ENCODE measurements around the gene RNF225. TPM values are rescaled to one million over a fixed set of nuclear protein-coding genes. Genes with fewer than 3 reads are reported as not detected.
"Not testable (repeated sequence)": the region's sequence is repeated elsewhere in the genome, so short reads cannot be mapped to it uniquely, and the experiment has no call there.

The RNF225 gene
- total RNA-seq, 1 donor from 2014 or later: not detected

DNA sequence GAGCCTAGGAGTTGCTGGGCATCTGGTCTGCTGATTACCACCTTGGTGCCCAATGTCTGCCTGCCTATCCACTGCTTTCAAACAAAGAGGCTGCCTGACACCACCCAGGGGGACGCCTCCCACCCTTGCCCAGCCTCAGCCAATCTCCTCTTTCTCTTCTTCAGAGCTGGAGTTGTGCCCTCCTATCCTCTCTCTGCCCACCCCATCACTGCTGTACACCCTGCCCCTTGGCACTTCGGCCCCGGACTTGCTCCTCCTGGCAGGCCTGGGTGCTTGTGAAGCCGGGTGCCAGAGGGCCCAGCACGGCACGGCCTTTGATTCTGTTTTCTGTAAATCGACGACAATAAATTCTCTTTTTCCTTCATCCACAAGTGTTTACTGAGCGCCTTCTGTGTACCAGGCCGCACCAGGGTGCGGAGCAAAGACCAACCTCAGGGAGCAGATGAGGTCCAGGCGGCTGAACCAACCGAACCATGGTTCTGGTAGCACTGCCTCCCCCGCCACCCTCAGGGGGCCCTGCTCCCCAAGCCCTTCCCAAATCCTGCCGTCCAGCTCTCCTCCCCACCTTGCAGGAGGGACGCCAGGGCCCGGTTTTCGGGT, 5.0 kb downstream of the RNF225 start:
- DNase-seq (ENCODE audit: low spot score): no peak
- H3K36me3 Mint-ChIP-seq (ENCODE audit: low read depth, unreplicated experiment): no peaks in the 10 kb centered on the region
- peaks cover 4% of the 10 kb centered on the region for H3K4me1 Mint-ChIP-seq (ENCODE audit: unreplicated experiment)
- H3K4me3 Mint-ChIP-seq (ENCODE audit: unreplicated experiment): peak overlapping the region; percentile 92
- peaks cover 6% of the 10 kb centered on the region for H3K27me3 Mint-ChIP-seq (ENCODE audit: unreplicated experiment)
- TF ChIP-seq, protein P1, sequence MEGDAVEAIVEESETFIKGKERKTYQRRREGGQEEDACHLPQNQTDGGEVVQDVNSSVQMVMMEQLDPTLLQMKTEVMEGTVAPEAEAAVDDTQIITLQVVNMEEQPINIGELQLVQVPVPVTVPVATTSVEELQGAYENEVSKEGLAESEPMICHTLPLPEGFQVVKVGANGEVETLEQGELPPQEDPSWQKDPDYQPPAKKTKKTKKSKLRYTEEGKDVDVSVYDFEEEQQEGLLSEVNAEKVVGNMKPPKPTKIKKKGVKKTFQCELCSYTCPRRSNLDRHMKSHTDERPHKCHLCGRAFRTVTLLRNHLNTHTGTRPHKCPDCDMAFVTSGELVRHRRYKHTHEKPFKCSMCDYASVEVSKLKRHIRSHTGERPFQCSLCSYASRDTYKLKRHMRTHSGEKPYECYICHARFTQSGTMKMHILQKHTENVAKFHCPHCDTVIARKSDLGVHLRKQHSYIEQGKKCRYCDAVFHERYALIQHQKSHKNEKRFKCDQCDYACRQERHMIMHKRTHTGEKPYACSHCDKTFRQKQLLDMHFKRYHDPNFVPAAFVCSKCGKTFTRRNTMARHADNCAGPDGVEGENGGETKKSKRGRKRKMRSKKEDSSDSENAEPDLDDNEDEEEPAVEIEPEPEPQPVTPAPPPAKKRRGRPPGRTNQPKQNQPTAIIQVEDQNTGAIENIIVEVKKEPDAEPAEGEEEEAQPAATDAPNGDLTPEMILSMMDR (IDR thresholded peaks at IDR 0.05; ENCODE audit: unreplicated experiment): no peak
- no peaks in the 10 kb centered on the region for H3K9me3 Mint-ChIP-seq (ENCODE audit: unreplicated experiment)
- H3K27ac Mint-ChIP-seq (ENCODE audit: unreplicated experiment): no peak overlapping the region

DNA sequence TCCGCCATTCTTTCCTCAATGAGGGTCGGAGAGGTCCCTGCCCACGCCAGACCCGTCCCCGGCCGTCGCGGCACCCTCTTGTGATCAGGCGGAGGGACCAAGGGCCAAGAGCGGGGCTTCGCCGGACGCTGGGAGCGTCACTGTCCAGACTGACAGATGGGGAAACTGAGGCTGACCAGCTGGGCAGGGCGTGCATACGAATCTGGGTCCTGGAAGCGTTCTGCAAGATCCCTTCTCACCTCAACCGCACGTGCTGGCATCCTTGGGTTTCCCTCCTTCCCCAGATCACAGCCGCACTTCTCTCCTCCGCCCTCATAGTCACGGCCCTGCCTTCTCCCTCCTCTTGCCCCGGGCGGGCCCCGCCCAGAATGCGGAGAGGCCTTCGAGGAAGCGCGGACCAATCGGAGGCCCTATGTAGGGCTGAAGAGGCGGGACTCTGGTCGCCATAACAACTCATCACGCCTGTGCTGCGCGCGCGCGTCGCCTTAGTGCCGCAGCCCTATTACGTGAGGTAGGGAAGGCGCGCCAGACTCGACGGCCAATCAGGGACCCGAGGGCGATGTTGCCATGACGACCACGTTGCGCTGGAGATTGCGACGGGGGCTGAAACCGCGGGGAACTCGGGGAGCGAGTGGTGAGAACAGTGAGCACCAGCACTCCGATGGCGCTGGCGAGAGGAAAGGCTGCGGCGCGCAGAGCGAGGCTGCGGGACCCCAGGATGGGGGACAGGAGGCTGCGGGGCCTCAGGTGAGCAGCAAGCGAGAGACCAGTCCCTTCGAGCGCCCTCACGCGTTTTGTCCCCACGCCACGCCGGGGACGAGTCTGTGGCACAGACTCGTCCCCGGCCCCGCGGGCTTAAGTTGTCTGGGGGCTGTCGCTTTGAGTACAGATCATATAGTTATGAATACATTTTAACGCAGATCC, 5.7 kb downstream of the RNF225 start:
- Mint-ChIP-seq H3K9me3 (ENCODE audit: unreplicated experiment) (no peaks in the 10 kb centered on the region), H3K27me3 (ENCODE audit: unreplicated experiment) (peaks cover 6% of the 10 kb centered on the region), H3K4me1 (ENCODE audit: unreplicated experiment) (peaks cover 4% of the 10 kb centered on the region), H3K4me3 (ENCODE audit: unreplicated experiment) (peak overlapping the region; percentile 92), H3K27ac (ENCODE audit: unreplicated experiment) (peak overlapping the region; percentile 85), H3K36me3 (ENCODE audit: low read depth, unreplicated experiment) (no peaks in the 10 kb centered on the region)
- peak; percentile 98 for DNase-seq (ENCODE audit: low spot score)
- TF ChIP-seq, protein P1 (IDR thresholded peaks at IDR 0.05; ENCODE audit: unreplicated experiment): no peak

DNA sequence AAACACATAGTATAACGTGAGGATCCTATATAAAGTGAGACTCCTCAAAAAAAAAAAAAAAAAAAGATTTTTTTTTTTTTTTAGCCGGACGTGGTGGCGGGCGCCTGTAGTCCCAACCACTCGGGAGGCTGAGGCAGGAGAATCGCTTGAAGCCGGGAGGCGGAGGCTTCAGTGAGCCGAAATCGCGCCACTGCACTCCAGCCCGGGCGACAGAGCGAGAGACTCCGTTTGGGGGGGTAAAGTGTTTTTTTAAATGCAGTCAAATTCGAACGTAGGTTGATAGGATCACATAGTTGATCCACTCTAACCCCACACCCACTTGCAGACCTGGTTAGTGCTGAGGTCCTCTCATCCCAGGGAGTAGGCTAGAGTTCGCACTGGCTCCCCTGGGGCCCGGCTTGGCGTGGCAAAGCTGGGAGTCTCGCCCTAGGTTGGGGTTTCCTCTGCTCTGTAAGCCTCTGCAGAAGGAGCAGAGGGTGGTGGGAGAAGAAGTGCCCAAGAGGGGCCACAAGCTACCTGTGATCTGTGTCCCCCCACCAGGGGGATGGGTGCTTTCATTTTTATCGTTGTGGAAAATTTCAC, 6.5 kb downstream of the RNF225 start:
- H3K27me3 Mint-ChIP-seq (ENCODE audit: unreplicated experiment): peaks cover 6% of the 10 kb centered on the region
- H3K27ac Mint-ChIP-seq (ENCODE audit: unreplicated experiment): no peak overlapping the region
- H3K4me1 Mint-ChIP-seq (ENCODE audit: unreplicated experiment): peaks cover 4% of the 10 kb centered on the region
- H3K36me3 Mint-ChIP-seq (ENCODE audit: low read depth, unreplicated experiment): peaks cover 5% of the 10 kb centered on the region
- no peak for DNase-seq (ENCODE audit: low spot score)
- TF ChIP-seq, protein P1 (IDR thresholded peaks at IDR 0.05; ENCODE audit: unreplicated experiment): no peak
- no peaks in the 10 kb centered on the region for H3K9me3 Mint-ChIP-seq (ENCODE audit: unreplicated experiment)
- peak overlapping the region; percentile 37 for H3K4me3 Mint-ChIP-seq (ENCODE audit: unreplicated experiment)

DNA sequence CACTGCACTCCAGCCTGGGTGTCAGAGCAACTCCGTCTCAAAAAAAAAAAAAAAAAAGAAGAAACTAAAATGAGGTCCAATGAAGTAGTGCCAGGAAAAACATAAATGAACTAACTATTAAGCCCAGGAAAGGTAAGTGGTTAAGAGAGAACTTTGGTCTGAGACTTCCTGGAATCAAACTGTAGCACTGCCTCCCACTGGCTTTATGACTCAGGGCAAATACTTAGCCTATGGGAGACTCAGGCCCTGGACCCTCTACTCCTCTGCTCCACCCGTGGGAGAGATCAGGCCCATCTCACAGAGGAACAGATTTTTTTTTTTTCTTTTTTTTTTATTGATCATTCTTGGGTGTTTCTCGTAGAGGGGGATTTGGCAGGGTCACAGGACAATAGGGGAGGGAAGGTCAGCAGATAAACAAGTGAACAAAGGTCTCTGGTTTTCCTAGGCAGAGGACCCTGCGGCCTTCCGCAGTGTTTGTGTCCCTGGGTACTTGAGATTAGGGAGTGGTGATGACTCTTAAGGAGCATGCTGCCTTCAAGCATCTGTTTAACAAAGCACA, 8.5 kb downstream of the RNF225 start:
- peaks cover 12% of the 10 kb centered on the region for H3K4me1 Mint-ChIP-seq (ENCODE audit: unreplicated experiment)
- H3K27me3 Mint-ChIP-seq (ENCODE audit: unreplicated experiment); H3K27ac Mint-ChIP-seq (ENCODE audit: unreplicated experiment); DNase-seq (ENCODE audit: low spot score); H3K36me3 Mint-ChIP-seq (ENCODE audit: low read depth, unreplicated experiment); H3K4me3 Mint-ChIP-seq (ENCODE audit: unreplicated experiment); H3K9me3 Mint-ChIP-seq (ENCODE audit: unreplicated experiment): not testable (repeated sequence)

DNA sequence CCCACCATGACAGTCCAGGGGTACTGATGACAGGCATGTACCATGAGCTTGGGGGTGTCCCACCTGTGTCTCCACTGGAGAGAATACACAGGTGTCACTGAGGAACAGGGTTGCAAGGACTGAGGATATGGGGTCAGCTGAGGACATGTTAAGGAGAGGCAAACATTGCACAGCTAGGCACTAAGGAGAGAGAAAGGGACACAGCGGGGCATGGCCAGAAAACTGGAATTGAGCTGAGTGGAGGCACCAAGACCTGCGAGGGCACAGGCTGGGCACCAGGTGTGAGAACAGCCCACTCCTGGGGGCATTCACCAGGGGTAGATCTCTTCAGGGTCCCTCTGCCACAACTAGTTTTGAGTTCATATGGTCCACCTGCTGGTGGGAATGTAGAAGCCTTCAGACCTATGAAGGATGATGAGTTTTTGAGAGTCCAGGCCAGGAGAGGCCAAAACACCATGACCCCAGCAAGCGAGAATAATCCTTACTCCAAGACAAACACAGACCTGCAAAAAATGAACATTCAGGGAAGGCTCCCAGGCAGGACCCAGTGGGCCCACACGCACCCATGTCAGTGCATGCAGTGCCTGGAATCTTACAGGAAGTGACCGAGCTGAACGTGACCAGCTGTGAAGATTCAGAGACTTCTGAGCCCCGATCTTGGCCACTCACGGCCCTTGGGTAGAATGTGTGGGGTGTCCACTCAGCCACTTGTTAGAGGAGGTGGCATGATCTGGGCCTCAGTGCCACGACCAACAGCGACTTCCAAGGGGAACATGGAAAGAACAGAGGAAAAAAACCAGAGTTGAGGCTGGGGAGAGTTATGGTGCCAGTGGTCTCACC, 11.6 kb downstream of the RNF225 start:
- H3K27me3 Mint-ChIP-seq (ENCODE audit: unreplicated experiment): peaks cover 17% of the 10 kb centered on the region
- peaks cover 12% of the 10 kb centered on the region for H3K36me3 Mint-ChIP-seq (ENCODE audit: low read depth, unreplicated experiment)
- peak overlapping the region; percentile 20 for H3K27ac Mint-ChIP-seq (ENCODE audit: unreplicated experiment)
- DNase-seq (ENCODE audit: low spot score): no peak
- peaks cover 15% of the 10 kb centered on the region for H3K4me1 Mint-ChIP-seq (ENCODE audit: unreplicated experiment)
- H3K4me3 Mint-ChIP-seq (ENCODE audit: unreplicated experiment): peak overlapping the region; percentile 95
- TF ChIP-seq, protein P1 (IDR thresholded peaks at IDR 0.05; ENCODE audit: unreplicated experiment): peak; percentile 39
- no peaks in the 10 kb centered on the region for H3K9me3 Mint-ChIP-seq (ENCODE audit: unreplicated experiment)

All from endothelial cell (in vitro differentiated cells).